GM19025 (cell line): ENCODE measurements around the gene CDC42BPB.

Source experiments
- ATAC-seq: cut with Tn5 transposase; IDR thresholded peaks from one replicate; pipeline ENCODE4 v1.9.1; 2021; ENCODE audit warnings: mild to moderate bottlenecking, low read depth, moderate library complexity; ENCODE audit not compliant: unreplicated experiment

The CDC42BPB gene, protein sequence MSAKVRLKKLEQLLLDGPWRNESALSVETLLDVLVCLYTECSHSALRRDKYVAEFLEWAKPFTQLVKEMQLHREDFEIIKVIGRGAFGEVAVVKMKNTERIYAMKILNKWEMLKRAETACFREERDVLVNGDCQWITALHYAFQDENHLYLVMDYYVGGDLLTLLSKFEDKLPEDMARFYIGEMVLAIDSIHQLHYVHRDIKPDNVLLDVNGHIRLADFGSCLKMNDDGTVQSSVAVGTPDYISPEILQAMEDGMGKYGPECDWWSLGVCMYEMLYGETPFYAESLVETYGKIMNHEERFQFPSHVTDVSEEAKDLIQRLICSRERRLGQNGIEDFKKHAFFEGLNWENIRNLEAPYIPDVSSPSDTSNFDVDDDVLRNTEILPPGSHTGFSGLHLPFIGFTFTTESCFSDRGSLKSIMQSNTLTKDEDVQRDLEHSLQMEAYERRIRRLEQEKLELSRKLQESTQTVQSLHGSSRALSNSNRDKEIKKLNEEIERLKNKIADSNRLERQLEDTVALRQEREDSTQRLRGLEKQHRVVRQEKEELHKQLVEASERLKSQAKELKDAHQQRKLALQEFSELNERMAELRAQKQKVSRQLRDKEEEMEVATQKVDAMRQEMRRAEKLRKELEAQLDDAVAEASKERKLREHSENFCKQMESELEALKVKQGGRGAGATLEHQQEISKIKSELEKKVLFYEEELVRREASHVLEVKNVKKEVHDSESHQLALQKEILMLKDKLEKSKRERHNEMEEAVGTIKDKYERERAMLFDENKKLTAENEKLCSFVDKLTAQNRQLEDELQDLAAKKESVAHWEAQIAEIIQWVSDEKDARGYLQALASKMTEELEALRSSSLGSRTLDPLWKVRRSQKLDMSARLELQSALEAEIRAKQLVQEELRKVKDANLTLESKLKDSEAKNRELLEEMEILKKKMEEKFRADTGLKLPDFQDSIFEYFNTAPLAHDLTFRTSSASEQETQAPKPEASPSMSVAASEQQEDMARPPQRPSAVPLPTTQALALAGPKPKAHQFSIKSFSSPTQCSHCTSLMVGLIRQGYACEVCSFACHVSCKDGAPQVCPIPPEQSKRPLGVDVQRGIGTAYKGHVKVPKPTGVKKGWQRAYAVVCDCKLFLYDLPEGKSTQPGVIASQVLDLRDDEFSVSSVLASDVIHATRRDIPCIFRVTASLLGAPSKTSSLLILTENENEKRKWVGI (N-terminal part only)

DNA sequence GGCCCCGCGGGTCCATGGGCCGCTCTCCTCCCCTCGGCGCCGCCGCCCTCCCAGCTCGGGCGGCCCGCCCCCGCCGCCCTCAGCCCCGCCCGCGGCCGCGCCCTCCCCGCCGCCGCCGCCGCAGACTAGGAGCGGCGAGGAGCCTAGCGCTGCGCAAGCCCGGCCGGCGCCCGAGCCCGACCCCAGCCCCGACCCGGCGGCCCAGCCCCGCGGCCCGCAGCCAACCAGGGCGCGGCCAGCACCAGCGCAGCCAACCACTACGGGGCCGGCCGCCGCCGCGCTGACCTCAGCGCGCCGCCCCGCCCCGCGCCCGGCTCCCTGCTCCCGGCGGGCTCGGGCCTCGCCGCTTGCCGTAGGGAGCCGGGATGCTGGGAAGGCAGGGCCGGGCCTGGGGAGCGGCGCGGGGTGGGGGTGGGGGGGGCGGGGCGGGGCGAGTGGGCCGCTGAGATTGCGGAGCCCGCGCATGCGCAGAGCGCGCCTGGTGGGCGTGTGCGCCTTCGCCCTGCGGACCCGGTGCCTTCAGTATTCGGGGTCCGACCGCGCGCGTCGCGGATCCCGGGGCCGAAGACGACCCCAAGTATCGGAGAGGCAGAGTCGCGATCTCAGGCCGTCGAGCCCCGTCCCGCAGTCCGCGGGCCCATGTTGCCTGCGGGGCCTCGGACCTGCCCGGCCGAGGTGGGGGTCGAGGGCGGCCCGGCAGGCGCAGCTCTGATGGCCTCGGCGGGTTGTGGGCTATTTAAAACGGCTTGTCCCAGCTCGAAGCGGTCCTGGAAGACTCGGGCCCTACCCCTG is at the start of gene CDC42BPB:
CDC42BPB (minus strand) TSS at position 178 of the 792 bp plus-strand sequence. CDS start 376 bp downstream, outside the sequence.
- peak; percentile 83 for ATAC-seq

DNA sequence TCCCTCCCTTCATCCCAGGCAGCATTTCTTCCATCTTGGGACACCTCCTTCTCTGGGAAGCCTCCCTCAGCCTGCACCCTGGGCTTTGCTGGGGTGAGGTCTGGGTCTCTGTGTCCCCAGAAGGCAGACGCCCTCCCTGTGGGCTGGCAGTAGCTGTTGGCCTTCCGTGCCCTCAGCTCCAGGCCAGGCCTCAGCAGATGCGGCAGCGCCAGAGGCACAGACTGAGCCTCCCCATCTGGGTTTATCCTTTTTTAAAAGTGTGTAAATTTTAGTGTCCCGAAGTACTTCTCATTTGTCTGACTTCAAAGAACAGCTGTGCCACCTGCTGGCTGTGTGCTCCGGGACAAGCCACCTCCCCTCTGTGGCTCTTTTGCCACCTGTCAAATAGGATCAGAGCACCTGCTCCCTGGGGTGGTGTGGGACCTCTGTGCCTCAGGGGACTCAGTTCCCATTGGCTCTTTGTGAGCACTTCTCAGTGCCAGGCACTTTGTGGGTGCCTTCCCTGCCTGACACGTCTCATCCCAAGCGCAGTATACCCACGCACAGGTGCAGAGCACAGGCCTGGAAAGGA is 48.3 kb upstream of the CDC42BPB start:
- ATAC-seq, result no peak

DNA sequence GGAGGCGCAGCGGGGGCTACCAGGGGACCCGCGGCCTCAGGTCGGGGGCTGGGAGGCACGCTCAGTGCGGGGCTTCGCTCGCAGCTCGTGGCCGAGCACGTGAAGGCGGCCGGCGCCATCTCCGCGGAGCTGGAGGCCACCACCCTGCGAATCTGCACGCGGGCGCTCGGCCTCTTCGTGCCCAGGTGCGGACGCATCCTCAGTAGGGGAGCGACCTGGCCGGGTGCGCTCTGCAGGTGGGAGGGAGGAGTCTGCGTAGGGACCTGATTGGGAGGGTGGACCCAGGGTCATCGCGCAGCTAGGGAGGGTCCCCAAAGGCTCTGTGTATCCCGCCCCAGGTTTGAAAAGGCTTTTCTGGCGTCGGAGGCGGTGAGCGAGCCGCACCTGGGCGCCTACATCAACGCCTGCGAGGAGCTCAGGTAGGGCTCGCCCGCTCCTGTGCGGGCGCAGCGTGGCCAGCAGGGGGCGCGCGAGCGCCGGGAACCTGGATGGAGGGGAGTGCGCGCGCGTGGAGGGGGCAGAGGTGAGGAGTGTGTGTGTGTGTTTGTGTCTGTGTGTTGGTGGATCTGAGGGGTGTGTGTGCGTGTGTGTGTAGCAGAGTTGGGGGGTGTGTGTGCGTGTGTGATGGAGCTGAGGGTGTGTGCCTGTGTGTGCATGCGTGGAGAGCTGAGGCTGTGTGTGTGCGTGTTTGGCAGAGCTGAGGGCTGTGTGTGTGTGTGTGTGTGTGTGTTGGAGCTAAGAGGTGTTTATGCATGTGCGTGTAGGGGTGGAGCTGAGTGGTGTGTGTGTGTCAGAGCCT is 47.5 kb upstream of the CDC42BPB start:
- ATAC-seq, result no peak

DNA sequence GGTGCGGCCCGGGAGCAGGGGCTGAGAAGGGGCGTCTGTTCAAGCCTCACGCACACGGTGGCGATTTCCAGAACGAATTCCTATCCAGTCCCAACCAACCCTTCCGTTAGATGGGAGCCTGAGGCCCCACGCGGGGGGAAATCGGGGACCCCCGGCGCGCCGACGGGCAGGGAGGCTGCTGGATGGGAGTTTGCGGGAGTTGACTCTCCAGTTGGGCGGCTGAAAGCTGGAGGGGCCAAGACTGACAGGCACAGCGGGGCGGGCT is 47.0 kb upstream of the CDC42BPB start:
- ATAC-seq, result no peak

DNA sequence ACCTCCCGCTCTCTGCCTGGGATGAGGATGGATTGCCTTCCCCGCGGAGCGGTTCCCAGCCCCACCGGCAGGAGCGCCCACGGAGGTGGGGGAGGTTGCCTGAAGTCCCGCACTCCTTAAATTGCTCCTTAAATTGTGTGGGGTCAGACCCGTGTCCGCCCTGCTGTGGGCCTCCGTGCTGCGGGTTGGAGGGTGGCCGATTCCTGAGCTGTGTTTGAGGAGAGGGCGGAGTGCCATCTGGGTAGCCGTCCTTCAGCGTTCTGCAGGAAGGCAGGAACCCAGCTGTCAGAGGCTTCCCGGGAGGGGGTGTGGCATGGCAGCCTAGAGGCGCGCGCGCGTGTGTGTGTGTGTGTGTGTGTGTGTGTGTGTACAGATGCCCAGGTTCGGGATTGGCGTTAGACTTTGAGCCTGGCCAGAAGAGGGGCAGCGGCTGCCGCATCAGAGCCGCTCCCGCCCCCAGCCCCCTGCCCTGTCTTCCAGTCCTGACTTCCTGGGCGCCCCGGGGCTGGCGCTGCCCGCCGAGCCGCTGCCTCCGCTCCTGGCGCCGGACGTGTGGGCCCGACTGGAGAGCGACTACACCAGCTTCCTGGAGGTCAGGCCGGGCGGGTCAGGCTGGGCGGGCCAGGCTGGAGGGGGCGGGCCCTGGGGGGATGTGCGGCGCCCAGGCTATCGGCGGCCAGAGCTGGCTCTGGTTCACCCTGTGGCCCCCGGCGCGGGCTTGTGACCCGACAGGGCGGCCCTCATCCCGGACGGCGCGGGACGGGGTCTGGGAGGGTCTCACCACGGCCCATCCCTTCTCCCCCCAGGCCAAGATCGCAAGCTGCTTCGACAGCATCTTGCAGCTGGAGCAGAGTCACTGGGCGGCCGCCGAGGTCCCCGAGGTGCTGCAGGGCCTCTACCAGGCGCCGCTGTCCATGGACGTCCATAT is 46.4 kb upstream of the CDC42BPB start:
- no peak for ATAC-seq

DNA sequence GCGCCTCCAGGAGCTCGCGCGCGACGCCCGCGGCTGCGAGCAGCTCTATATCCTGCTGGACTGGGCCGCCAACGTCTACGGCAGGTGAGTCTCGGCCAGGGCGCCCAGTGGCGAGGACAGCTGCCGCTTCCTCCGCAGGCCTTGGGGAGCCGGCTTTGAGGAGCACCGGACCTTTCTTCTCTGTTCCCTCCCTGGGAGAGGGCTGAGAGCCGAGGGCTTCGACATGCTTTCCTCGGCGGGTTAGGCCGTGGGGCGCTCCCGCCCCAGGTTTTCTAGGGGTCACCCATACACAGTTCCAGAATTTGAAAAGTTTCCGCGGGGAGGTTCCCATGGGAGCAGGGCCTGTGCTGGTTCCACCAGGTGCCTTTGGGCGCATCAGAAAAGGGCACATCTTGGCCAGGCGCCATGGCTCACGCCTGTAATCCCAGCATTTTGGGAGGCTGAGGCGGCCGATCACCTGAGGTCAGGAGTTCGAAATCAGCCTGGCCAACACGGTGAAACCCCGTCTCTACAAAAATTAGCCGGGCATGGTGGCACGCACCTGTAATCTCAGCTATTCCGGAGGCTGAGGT is 45.4 kb upstream of the CDC42BPB start:
- ATAC-seq, result no peak

DNA sequence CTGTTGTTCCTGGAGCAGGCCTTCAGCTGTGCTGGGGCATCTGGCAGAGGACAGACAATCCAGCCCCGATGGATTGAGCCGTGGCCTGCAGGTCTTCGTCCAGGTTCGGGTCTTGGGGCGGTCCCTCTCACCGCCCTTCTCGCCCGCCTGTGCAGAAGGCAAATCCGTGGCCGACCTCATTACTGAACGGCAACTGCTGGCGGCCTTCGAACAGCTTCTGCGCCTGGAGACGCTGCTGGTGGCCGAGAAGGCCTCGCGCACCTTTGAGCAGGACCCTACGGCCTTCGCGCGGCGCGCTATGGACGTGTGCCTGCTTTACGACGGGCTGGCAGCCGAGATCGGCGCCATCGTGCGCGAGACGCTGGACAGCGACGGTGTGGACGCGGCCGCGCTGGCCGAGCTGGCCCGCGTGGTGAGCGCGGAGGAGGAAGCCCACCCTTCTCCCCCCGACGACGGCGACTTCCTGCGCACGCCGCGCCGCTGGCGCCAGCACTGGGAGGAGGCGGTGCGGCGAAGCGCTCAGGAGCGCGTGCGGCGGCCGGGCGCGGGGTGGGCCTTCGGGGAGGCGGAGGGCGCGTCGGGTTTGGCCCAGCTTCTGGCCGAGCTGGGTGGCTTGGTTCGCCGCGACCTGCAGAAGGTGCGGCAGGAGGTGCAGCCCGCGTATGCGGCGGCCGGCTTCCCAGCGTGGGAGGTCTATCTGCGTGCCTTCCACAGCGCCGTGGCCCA is 44.8 kb upstream of the CDC42BPB start:
- no peak for ATAC-seq

DNA sequence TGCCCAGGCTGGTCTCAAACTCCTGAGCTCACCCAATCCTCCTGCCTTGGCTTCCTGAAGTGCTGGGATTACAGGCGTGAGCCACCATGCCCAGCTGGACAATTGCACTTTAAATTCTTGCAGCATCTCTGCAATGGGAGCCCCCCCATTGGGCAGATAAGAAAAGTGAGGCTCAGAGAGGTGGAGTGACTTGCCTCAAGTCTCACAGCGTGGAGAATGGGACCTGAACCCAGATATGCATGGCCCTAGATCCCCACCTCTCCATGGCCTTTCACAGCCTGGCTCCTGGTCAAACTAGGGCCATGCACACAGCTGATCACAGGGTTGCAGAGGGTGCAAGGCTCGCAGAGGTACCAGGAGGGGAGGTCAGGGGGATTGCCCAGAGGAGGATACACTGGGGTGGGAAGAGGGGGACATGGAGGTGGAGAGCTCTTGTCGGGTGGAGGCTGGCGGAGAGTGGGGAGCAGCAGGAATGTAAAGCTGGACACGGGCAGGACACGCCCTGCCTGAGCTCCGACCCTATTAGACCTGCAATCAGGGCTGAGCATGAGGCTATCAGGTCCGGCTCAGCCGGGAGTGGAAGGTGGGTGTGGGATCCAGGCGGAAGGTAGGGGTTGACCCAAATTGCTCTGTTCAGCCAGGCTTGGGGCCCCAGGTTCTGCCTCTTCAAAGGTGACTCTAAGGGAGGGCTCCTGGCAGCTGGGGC is 44.1 kb upstream of the CDC42BPB start:
- no peak for ATAC-seq

DNA sequence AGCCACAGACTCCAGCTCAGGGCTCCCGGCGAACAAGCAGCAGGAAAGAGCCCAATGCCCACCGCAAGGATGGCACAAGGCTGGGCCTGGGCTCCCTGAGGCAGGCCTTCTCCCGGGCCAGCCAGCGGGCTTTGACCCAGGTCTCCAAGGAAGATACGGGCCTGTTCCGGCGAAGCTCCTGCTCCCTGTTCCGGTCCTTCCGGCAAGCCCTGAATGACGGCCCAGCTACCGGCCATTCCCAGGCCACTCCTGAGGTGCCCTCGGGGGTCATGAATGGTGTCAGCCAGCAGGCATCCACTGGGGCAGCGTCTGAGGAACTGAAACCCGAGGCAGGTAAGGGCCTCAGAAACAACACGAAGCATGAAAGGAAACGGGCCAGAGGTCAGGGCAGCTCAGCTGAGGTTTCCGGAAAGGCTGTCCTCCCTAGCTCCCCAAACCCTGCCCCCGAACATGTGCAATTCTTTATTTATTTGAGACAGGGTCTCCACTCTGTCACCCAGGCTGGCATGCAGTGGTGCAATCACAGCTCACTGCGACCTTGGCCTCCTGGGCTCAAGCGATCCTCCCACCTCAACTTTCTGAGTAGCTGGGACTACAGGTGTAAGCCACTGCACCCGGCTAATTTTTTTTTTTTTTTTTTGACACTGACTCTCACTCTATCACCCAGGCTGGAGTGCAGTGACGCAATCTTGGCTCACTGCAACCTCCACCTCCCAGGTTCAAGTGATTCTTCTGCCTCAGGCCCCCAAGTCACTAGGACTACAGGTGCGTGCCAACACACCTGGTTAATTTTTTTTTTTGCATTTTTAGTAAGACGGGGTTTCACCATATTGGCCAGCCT is 43.2 kb upstream of the CDC42BPB start:
- no peak for ATAC-seq

DNA sequence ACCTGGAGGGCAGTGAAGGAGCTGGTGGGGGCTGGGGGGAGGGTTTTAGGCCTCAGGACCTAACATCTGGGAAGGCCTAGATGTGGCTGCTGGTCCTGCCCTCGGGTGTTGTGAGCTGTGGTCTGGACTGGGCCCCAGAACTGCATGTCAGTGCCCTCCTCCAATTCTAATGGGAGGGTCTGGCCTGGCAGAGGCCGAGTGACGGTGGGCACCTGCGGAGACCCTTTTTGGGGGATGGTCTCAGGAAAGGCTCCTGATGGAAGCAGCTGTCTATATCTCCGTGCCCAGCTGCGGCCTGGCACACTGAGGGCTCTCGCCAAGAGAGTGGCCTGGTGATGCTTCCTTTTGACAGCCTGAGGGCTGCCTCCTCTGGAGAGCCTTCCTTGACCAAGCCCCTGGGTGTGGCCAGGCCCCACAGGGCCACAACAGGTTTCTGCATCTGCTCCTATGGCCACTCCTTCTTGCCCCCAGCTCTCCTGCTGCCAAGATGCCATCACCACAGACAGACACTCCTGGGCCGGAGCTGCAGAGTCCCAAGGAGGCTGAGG is 42.5 kb upstream of the CDC42BPB start:
- ATAC-seq, result no peak

DNA sequence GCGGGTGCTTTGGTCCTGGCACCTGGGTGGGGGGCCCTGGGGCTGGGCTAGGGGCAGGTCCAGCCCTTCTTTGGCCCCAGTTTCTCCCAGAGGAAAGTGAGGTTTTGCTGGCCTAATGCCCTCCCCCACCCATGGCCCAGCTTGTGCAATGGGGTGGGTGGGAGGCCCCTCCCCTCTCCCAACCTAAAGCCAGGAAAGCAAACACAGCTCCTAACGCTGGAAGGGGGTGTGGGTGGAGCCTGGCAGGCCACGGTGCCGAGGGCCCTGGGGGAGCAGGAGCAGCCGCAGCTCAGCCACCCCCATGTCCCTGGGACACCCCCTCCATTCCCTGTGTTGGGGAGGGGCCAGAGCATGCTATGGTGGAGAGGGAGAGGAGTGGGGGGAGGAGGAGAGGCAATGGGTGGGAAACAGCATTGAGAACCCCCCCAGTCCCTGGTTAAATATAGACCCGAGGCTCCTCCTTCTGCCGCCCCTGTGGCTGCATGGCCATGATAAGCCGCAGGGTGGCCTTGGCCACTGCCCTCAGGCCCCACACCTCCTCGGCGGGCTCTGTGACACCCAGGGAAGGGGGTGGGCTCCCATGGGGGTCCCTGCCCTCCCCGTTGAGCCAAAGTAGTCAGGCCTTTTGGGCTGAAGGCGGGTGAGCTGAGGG is 41.9 kb upstream of the CDC42BPB start:
- ATAC-seq, result no peak

DNA sequence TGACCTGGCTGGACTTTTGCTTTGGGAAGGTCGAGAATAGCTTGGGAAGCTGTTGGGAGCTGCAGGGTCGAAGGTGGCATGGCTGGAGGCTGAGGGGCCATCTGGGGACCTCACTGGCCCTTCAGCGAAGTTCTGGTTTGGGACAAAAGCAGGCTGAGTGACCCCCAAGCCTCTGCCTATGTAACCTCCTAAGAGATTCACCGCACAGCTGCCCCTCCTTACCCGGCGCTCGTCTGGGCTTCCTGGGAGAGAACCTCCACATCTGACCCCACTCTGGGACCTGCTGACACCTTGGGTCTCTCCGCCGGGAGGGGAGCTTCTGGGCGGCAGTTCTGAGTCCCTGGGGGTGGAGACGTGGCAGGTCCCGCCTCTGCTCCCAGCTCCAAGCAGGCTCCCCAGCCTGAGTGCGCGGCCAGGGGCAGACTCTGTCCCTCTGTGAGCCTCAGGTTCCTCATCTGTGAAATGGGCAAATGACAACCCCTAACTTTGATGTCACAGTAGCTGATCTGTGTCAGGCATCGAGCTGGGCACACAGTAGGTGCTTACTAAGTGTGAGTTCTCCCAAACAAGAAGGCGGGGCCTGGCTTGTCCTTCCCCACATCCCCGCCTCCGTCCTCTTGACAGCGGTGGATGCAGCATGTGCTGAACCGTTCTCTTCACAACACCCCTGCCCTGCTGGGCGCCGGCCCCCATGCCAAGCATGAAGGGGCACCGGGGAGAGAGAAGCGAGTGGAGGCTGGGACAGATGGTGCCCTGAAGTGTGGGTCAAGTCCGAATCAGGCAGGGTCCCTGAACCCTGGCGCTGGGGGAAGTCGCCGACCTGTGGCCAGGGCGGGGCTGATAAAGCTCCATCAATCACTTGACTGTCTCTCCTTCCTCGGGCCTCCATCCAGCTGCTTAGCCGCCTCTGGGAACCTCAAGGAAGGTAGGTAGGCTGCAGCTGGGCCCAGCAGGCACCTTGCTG is 40.9 kb upstream of the CDC42BPB start:
- no peak for ATAC-seq

DNA sequence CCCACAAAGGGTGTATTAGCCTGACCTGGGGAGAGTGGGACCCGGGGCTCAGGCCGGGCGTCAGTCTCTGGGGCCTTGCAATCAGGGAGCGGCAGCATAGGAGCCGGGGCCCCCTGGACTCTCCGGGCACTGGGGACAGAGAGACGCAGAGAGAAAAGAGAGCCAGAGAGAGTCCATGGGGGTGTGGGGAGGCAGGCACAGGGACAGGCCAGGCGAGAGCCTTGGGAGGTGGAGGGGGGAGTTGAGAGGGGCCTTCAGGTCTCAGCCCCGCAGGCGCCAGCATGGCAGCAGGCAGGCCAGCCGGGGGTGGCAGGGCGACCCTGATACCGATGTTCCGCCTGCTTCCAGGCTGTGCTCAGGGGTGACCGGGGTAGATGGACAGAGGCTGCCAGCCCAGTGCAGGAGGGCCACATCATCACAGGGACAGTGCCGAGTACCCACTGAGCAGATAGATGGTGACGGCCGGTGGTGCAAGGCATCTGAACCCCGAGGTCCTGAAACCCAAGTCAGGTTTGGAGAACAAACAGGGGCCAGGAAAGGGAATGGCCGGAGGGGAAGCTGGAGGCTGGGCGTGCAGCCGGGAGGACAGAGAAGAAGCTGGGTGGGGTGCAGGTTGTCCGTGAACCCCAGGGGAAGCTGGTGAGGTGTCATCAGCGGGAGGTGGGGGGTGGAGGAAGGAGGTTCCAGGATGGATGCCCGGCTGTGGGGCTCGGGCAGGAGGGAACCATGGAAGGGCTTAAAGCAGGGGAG is 40.1 kb upstream of the CDC42BPB start:
- no peak for ATAC-seq
